A549 treated with RU486 at 1 μM for 4 hours (cell line): ENCODE data around the gene GALNT12. TPM values are rescaled to one million over a fixed set of nuclear protein-coding genes. Genes with fewer than 3 reads are reported as not detected.

Source experiments
- total RNA-seq: library from RNA; stranded (reverse); fragments of 200-300 nt; extraction: Qiagen RNA extraction; gene quantifications from 5 replicates; pipeline ENCODE4 v1.2.3, GENCODE V29; 2022; ENCODE audit warnings: low read depth

Gene GALNT12
- total RNA-seq, result 3.1 to 5.1 TPM (median 4.7 TPM) in 5 replicates

GRCh38 chr9:98807070-98807813 is at the start of gene GALNT12:
GALNT12 (plus strand) TSS chr9:98807670; CDS start chr9:98807699, 29 bp downstream.

GRCh38 chr9:98796364-98797101 is 10.9 kb upstream of the GALNT12 start, which contains the start of gene ANKS6:
ANKS6 (minus strand) TSS chr9:98796555; CDS start chr9:98796491, 64 bp downstream.

Other genes with a start within 250 kb of the GALNT12 start
- gene GABBR2, start 98.7 kb upstream of the GALNT12 start, total RNA-seq, result 0.08 to 0.49 TPM (median 0.15 TPM) in 5 replicates
- 15.7 to 24.8 TPM (median 20.9 TPM) in 5 replicates for gene ANKS6, start 11.1 kb upstream of the GALNT12 start, total RNA-seq
- 0.26 to 0.50 TPM (median 0.34 TPM) in 5 replicates for gene COL15A1, start 136.2 kb downstream of the GALNT12 start, total RNA-seq